ENCODE data around the gene PREPL. TPM values are rescaled to one million over a fixed set of nuclear protein-coding genes. Genes with fewer than 3 reads are reported as not detected.

The PREPL gene
- total and polyA plus RNA-seq, 9 donors, result 19.5 to 85.5 (median 58.6) TPM

DNA sequence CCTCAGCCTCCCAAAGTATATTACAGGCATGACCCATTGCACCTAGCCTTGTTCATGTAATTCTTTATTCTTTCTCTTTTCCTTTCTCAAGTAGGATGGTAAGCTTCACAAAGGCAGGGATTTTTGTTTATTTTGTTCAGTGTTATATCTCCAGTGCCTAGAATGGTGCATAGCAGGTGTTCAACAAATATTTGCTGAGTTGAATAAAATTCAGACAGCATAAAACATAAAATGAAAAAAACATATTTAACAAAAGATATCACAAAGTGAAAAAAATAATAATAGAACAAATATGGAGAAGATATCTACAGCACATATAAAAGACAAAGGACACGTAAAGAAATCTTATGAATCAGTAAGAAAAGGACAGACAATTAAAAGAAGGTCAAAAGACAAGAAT lies 8.8 kb downstream of the PREPL start:
- no peak overlapping the region for H3K4me3 ChIP-seq
- H3K27ac ChIP-seq, result no peak overlapping the region
- H3K36me3 ChIP-seq, result no peaks in the 10 kb centered on the region
- TF ChIP-seq, protein P1, sequence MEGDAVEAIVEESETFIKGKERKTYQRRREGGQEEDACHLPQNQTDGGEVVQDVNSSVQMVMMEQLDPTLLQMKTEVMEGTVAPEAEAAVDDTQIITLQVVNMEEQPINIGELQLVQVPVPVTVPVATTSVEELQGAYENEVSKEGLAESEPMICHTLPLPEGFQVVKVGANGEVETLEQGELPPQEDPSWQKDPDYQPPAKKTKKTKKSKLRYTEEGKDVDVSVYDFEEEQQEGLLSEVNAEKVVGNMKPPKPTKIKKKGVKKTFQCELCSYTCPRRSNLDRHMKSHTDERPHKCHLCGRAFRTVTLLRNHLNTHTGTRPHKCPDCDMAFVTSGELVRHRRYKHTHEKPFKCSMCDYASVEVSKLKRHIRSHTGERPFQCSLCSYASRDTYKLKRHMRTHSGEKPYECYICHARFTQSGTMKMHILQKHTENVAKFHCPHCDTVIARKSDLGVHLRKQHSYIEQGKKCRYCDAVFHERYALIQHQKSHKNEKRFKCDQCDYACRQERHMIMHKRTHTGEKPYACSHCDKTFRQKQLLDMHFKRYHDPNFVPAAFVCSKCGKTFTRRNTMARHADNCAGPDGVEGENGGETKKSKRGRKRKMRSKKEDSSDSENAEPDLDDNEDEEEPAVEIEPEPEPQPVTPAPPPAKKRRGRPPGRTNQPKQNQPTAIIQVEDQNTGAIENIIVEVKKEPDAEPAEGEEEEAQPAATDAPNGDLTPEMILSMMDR (IDR thresholded peaks at IDR 0.05), result no peak
- no peak for TF ChIP-seq POLR2A (IDR thresholded peaks at IDR 0.05)
- no peak for TF ChIP-seq EP300 (IDR thresholded peaks at IDR 0.05)
- peaks cover 2% of the 10 kb centered on the region for H3K4me1 ChIP-seq (ENCODE audit: insufficient read depth)
- no peaks in the 10 kb centered on the region for H3K9me3 ChIP-seq
- intact Hi-C loops (cut with DNase I), result no loop called here
- DNase-seq, result no peak
- no peaks in the 10 kb centered on the region for H3K27me3 ChIP-seq
- WGBS, 3 donors, result 92 to 98% (median 97%) methylated on average over 1 of the region's 1 CpG

DNA sequence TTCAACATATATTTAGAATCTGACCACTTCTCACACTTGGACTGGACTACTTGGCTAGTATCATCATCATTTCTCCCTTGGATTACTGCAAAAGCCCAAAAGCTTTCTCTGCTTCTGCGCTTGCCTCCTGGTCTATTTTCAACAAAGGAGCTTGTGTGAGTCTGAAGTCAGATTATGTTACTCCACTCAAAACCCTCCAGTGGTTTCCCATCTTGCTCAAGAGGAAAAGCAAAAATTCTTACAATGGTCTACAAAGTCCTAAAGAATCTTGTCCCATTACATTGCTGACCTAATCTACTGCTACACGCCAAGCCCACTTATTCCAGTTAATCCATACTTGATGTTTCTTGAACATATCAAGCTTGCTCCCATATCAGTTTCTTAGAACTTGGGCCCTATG lies 9.6 kb downstream of the PREPL start:
- Histone ChIP-seq H3K27me3 (no peaks in the 10 kb centered on the region), H3K9me3 (no peaks in the 10 kb centered on the region), H3K27ac (no peak overlapping the region), H3K4me3 (no peak overlapping the region), H3K4me1 (ENCODE audit: insufficient read depth) (peaks cover 3% of the 10 kb centered on the region), H3K36me3 (no peaks in the 10 kb centered on the region)
- TF ChIP-seq EP300 (IDR thresholded peaks at IDR 0.05) (no peak), POLR2A (IDR thresholded peaks at IDR 0.05) (no peak)
- TF ChIP-seq, protein P1 (IDR thresholded peaks at IDR 0.05), result no peak
- no peak for DNase-seq
- WGBS, 3 donors, result 92 to 97% (median 95%) methylated on average over 2 of the region's 2 CpGs
- intact Hi-C loops (cut with DNase I), result no loop called here

DNA sequence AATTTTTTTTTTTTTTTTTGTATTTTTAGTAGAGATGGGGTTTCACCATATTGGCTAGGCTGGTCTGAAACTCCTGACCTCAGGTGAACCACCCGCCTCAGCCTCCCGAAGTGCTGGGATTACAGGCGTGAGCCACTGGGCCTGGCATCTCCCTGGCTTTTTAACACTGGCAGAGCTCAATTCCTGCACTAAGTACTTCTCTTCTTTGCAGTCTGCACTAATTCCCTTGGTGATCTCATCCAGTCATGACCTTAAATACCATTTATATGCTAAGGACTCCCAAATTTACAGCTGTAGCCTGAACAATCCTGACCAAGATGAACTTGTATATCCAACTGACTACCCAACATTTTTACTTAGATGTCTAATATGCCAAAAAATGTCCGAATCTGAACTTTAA lies 10.2 kb downstream of the PREPL start:
- TF ChIP-seq EP300 (IDR thresholded peaks at IDR 0.05), result no peak
- 73 to 92% (median 82%) methylated on average over 4 of the region's 4 CpGs for WGBS, 3 donors
- H3K9me3 ChIP-seq, result no peaks in the 10 kb centered on the region
- H3K27ac ChIP-seq, result no peak overlapping the region
- H3K4me1 ChIP-seq (ENCODE audit: insufficient read depth), result peaks cover 3% of the 10 kb centered on the region
- H3K27me3 ChIP-seq, result no peaks in the 10 kb centered on the region
- intact Hi-C loops (cut with DNase I), result no loop called here
- no peak overlapping the region for H3K4me3 ChIP-seq
- DNase-seq, result no peak
- no peaks in the 10 kb centered on the region for H3K36me3 ChIP-seq

DNA sequence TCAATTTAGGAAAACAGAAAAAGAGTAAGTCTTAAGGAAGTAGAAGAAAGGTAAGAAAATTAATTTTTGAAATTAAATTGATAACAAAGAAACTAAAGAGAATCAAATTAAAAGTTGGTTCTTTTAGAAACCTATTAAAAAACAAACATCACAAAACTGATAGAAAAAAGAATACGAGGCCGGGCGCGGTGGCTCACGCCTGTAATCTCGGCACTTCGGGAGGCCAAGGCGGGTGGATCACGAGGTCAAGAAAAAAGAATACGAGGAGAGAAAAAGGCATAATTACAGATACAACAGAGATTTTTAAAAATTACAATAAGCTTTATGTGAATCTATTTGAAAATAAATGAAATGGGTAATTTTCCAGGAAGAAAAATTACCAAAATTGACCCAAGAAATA lies 11.8 kb downstream of the PREPL start:
- DNase-seq, result no peak
- Histone ChIP-seq H3K27me3 (no peaks in the 10 kb centered on the region), H3K36me3 (no peaks in the 10 kb centered on the region), H3K4me3 (no peak overlapping the region), H3K4me1 (ENCODE audit: insufficient read depth) (peaks cover 3% of the 10 kb centered on the region), H3K9me3 (no peaks in the 10 kb centered on the region), H3K27ac (no peak overlapping the region)
- intact Hi-C loops (cut with DNase I), result no loop called here
- 97 to 98% (median 97%) methylated on average over 10 of the region's 10 CpGs for WGBS, 3 donors
- TF ChIP-seq EP300 (IDR thresholded peaks at IDR 0.05) (no peak), POLR2A (IDR thresholded peaks at IDR 0.05) (no peak)
- TF ChIP-seq, protein P1 (IDR thresholded peaks at IDR 0.05), result no peak

DNA sequence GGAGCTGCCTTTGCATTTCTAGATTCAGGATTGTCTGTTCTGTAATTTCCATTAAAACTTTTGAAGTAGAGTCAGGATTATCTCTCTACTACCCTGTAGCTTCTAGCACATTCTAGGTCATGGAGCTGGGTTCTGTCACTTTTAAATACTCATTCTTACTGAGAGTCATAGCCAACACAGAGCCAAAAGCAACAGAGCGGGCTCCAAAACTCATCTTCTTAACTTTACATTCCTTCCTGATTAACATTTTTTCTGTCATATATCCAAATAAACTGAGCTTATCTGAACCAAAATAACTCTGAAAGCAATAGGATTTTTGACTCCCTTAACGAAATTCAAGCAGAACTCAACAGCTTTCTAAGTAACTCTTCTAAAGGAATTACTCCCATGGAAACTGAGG lies 12.9 kb downstream of the PREPL start:
- intact Hi-C loops (cut with DNase I), result no loop called here
- TF ChIP-seq, protein P1 (IDR thresholded peaks at IDR 0.05), result no peak
- no peak for TF ChIP-seq POLR2A (IDR thresholded peaks at IDR 0.05)
- no peak for TF ChIP-seq EP300 (IDR thresholded peaks at IDR 0.05)
- Histone ChIP-seq H3K4me3 (no peak overlapping the region), H3K27ac (peak overlapping the region in 1 of 2 donors; percentile 6), H3K36me3 (no peaks in the 10 kb centered on the region), H3K4me1 (ENCODE audit: insufficient read depth) (peaks cover 3% of the 10 kb centered on the region), H3K9me3 (no peaks in the 10 kb centered on the region), H3K27me3 (no peaks in the 10 kb centered on the region)
- DNase-seq, result peak in 1 of 5 donors; percentile 24
- 2 to 9% (median 6%) methylated on average over 2 of the region's 2 CpGs for WGBS, 3 donors
